Osteocyte (in vitro differentiated cells): ENCODE data around the gene TGFBRAP1. TPM values are rescaled to one million over a fixed set of nuclear protein-coding genes. Genes with fewer than 3 reads are reported as not detected.

ENCODE experiments used
- DNase-seq: peaks from one replicate; pipeline ENCODE4 v3.0.0; 2021; ENCODE audit warnings: mixed read lengths; ENCODE audit not compliant: unreplicated experiment; ENCODE audit errors: extremely low spot score
- H3K27ac Mint-ChIP-seq: one replicate; pipeline ENCODE4 v1.8.0; 2021; ENCODE audit warnings: mild to moderate bottlenecking, mixed read lengths; ENCODE audit not compliant: unreplicated experiment
- H3K27me3 Mint-ChIP-seq: one replicate; pipeline ENCODE4 v1.8.0; 2021; ENCODE audit warnings: mixed read lengths; ENCODE audit not compliant: unreplicated experiment
- H3K36me3 Mint-ChIP-seq: one replicate; pipeline ENCODE4 v1.8.0; 2021; ENCODE audit warnings: mixed read lengths; ENCODE audit not compliant: unreplicated experiment
- H3K4me1 Mint-ChIP-seq: one replicate; pipeline ENCODE4 v1.8.0; 2021; ENCODE audit warnings: mixed read lengths; ENCODE audit not compliant: unreplicated experiment
- H3K4me3 Mint-ChIP-seq: one replicate; pipeline ENCODE4 v1.8.0; 2021; ENCODE audit warnings: mild to moderate bottlenecking, moderate library complexity, mixed read lengths; ENCODE audit not compliant: unreplicated experiment
- H3K9me3 Mint-ChIP-seq: one replicate; pipeline ENCODE4 v1.8.0; 2021; ENCODE audit warnings: mixed read lengths; ENCODE audit not compliant: unreplicated experiment
- CTCF ChIP-seq: fragments of 200-600 bp; sonication (generic); IDR thresholded peaks from 2 replicates; pipeline ENCODE4 v1.5.0; 2021; ENCODE audit warnings: antibody characterized with exemption, mild to moderate bottlenecking, moderate library complexity
- total RNA-seq: library from RNA; stranded (reverse); gene quantifications from 2 replicates; pipeline ENCODE4 v1.2.1, GENCODE V29; 2021

The TGFBRAP1 gene
- total RNA-seq, 1 donor from 2014 or later = 21.2 TPM

GRCh38 chr2:105283532-105283931, 46.0 kb downstream of the TGFBRAP1 start:
- Mint-ChIP-seq H3K27me3 (no peaks in the 10 kb centered on the region), H3K4me3 (no peak overlapping the region), H3K36me3 (peaks cover 36% of the 10 kb centered on the region), H3K9me3 (no peaks in the 10 kb centered on the region), H3K4me1 (no peaks in the 10 kb centered on the region), H3K27ac (no peak overlapping the region)
- DNase-seq = no peak
- TF ChIP-seq CTCF = no peak

GRCh38 chr2:105280281-105280680, 49.3 kb downstream of the TGFBRAP1 start:
- Mint-ChIP-seq H3K4me3 (no peak overlapping the region), H3K36me3 (peaks cover 42% of the 10 kb centered on the region), H3K9me3 (no peaks in the 10 kb centered on the region), H3K27me3 (no peaks in the 10 kb centered on the region), H3K4me1 (no peaks in the 10 kb centered on the region), H3K27ac (no peak overlapping the region)
- DNase-seq = no peak
- no peak for TF ChIP-seq CTCF

- H3K4me1 Mint-ChIP-seq = no peaks in the 10 kb centered on the region
- H3K4me3 Mint-ChIP-seq = no peak overlapping the region
- no peaks in the 10 kb centered on the region for H3K27me3 Mint-ChIP-seq
- no peak for DNase-seq
- H3K9me3 Mint-ChIP-seq = no peaks in the 10 kb centered on the region
- H3K27ac Mint-ChIP-seq = no peak overlapping the region
- H3K36me3 Mint-ChIP-seq = peaks cover 42% of the 10 kb centered on the region
- TF ChIP-seq CTCF = no peak
These were observed 50.4 kb downstream of the TGFBRAP1 start for GRCh38 chr2:105279126-105279525.

- Mint-ChIP-seq H3K9me3 (no peaks in the 10 kb centered on the region), H3K4me3 (no peak overlapping the region), H3K27me3 (no peaks in the 10 kb centered on the region), H3K4me1 (no peaks in the 10 kb centered on the region), H3K27ac (no peak overlapping the region), H3K36me3 (peaks cover 41% of the 10 kb centered on the region)
- DNase-seq = no peak
- no peak for TF ChIP-seq CTCF
These were observed 50.9 kb downstream of the TGFBRAP1 start for GRCh38 chr2:105278654-105279053.

GRCh38 chr2:105274046-105274445, 55.5 kb downstream of the TGFBRAP1 start:
- no peaks in the 10 kb centered on the region for H3K9me3 Mint-ChIP-seq
- H3K27me3 Mint-ChIP-seq = no peaks in the 10 kb centered on the region
- H3K4me1 Mint-ChIP-seq = no peaks in the 10 kb centered on the region
- H3K4me3 Mint-ChIP-seq = no peak overlapping the region
- peaks cover 48% of the 10 kb centered on the region for H3K36me3 Mint-ChIP-seq
- no peak for DNase-seq
- H3K27ac Mint-ChIP-seq = no peak overlapping the region
- TF ChIP-seq CTCF = no peak
